ENCODE measurements around the gene FOXK2. TPM values are rescaled to one million over a fixed set of nuclear protein-coding genes. Genes with fewer than 3 reads are reported as not detected.

FOXK2 gene
- total and polyA plus RNA-seq, 2 of the 8 experiments (the other 6 are each of a cell fraction or from before 2014, with no cell fraction given) = 34.7 to 64.9 TPM

DNA sequence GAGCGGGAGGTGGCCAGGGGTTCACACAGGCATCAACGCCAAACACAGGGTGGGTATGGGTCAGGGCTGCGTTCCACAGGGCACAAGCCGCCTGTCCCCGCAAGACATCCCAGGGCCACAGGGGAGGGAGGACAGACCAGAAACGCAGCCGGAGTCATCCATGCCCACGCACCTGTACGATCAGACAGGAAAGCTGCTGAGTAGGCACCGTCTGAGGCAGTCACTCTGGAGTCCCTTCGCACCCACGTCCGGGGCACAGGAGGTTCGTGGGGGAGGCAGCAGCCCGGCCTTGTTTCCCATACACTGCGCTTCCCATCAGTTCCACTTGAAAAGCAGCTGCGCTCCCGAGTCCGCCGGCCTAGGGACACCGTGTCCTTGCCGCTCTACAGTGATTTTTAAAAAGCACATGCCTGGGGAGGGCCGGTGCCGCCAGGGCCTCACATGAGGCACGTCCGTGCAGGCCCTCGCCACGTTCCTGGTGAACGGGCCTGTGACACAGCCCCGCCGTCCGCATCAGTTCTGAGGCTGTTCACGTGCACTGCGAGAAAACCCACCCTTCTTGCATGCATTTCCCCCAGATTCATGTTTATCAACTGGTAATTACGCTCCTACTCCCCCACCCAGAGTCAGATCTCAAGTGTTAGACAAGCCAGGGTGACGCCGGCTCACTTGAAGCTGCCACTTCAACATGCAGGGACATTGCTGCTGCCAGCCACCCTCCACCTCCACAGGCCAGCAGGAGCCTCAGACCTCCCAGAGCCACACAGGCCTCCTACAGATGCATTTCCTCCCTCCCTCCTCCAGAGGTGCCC lies 94.0 kb downstream of the FOXK2 start:
- Histone ChIP-seq H3K9ac (replicated peaks in 1 of 4; ENCODE audit: extremely low read depth in 1 of 4, low read depth in 3 of 4, low read length in 3 of 4) (no peak overlapping the region), H2BK20ac (ENCODE audit: low read length) (no peak overlapping the region), H2BK12ac (ENCODE audit: low read depth, low read length) (no peak overlapping the region), H3K27me3 (replicated peaks in 1 of 4; ENCODE audit: control insufficient read depth in 3 of 4, extremely low read depth in 1 of 4, insufficient read depth in 3 of 4, low read length in 3 of 4) (no peaks in the 10 kb centered on the region), H2BK120ac (replicated peaks; ENCODE audit: low read depth, low read length) (no peak overlapping the region), H3K4ac (replicated peaks; ENCODE audit: insufficient read length, low read depth, low read length) (no peak overlapping the region), H4K20me1 (replicated peaks in 1 of 2; ENCODE audit: control insufficient read depth in 1 of 2, insufficient read depth in 2 of 2, low read length in 2 of 2) (peaks cover 4 to 6% of the 10 kb centered on the region in 2 experiments), H3K23me2 (ENCODE audit: low read depth, low read length) (no peaks in the 10 kb centered on the region), H3K27ac (ENCODE audit: low read depth, low read length) (no peak overlapping the region), H3K4me1 (replicated peaks in 1 of 4; ENCODE audit: control insufficient read depth in 3 of 4, insufficient read depth in 4 of 4, low read length in 3 of 4) (0 out of 7 replicates have a peak, but pooled peaks cover 0 to 1% (median 0%) of the 10 kb centered on the region in 4 experiments), H4K5ac (ENCODE audit: insufficient read length, low read depth, low read length) (no peak overlapping the region), H3K9me3 (ENCODE audit: insufficient read depth in 2 of 2, low read depth in 1 of 2, low read length in 1 of 2) (no peaks in the 10 kb centered on the region), H3K18ac (ENCODE audit: extremely low read depth, low read length) (no peak overlapping the region), H3K79me1 (ENCODE audit: low read depth, low read length) (no peaks in the 10 kb centered on the region), H3K79me2 (ENCODE audit: control insufficient read depth in 1 of 2, insufficient read depth in 2 of 2, low read length in 2 of 2) (no peaks in the 10 kb centered on the region), H4K8ac (ENCODE audit: extremely low read depth, insufficient read depth, low read length) (no peak overlapping the region), H3K23ac (ENCODE audit: insufficient read length) (no peak overlapping the region), H2BK5ac (ENCODE audit: low read depth, low read length) (no peak overlapping the region), H2AK5ac (ENCODE audit: low read depth, low read length) (no peak overlapping the region), H3K4me2 (ENCODE audit: insufficient read depth in 1 of 2, low read depth in 2 of 2, low read length in 2 of 2) (no peak overlapping the region), H3K14ac (ENCODE audit: insufficient read length) (no peak overlapping the region), H3K36me3 (ENCODE audit: control insufficient read depth in 2 of 4, insufficient read depth in 4 of 4, low read length in 3 of 4) (peaks cover 9 to 35% (median 26%) of the 10 kb centered on the region in 4 experiments; a peak in 7 of 8 replicates), H3K56ac (replicated peaks; ENCODE audit: insufficient read length, low read depth, low read length) (no peak overlapping the region), H4K91ac (replicated peaks; ENCODE audit: insufficient read length, low read length) (no peak overlapping the region), H2AFZ (ENCODE audit: low read length) (no peak overlapping the region), H3K4me3 (ENCODE audit: extremely low read depth in 1 of 4, insufficient read depth in 2 of 4, low read depth in 3 of 4, low read length in 4 of 4) (no peak overlapping the region), H2BK15ac (ENCODE audit: low read length) (no peak overlapping the region)
- CTCF ChIA-PET (ENCODE audit: partially characterized antibody) = interaction anchor here (0.6 to 3.4 kb wide), 3 partner anchors 10 to 116 kb away, joined by 3 to 15 read pairs (median 3); no protein-coding TSS in a partner anchor
- DNase-seq (ENCODE audit: low read depth in 1 of 2, low spot score in 2 of 2) = no peak
- 92% methylated on average over 37 of the region's 37 CpGs; no CpG with 5 or more reads in 1 of the 2 experiments for WGBS, 2 experiments (ENCODE audit: extremely low coverage in 1 of 2, insufficient coverage in 1 of 2, insufficient read length in 1 of 2, insufficient replicate concordance in 2 of 2, low coverage in 1 of 2, low lambda C conversion rate in 2 of 2, missing lambda C conversion rate in 1 of 2)
- POLR2A ChIA-PET (ENCODE audit: partially characterized antibody) = interaction anchor here (0.6 to 1.2 kb wide), 2 partner anchors 28 to 235 kb away, joined by 3 to 6 read pairs; no protein-coding TSS in a partner anchor
- no peak for FAIRE-seq
- no peak for TF ChIP-seq BACH1 (IDR thresholded peaks at IDR 0.05; ENCODE audit: low read length)
- TF ChIP-seq POLR2AphosphoS5 (IDR thresholded peaks at IDR 0.05; ENCODE audit: low read depth, low read length) = peak; percentile 36; the same call in 1 of the 2 replicates
- TF ChIP-seq SUZ12 (IDR thresholded peaks at IDR 0.05; ENCODE audit: low read length) = no peak
- TF ChIP-seq TCF12 (IDR thresholded peaks at IDR 0.05; ENCODE audit: low read depth, low read length) = no peak
- no peak for TF ChIP-seq YY1 (IDR thresholded peaks at IDR 0.05; ENCODE audit: low read depth, low read length)
- TF ChIP-seq, protein P1, sequence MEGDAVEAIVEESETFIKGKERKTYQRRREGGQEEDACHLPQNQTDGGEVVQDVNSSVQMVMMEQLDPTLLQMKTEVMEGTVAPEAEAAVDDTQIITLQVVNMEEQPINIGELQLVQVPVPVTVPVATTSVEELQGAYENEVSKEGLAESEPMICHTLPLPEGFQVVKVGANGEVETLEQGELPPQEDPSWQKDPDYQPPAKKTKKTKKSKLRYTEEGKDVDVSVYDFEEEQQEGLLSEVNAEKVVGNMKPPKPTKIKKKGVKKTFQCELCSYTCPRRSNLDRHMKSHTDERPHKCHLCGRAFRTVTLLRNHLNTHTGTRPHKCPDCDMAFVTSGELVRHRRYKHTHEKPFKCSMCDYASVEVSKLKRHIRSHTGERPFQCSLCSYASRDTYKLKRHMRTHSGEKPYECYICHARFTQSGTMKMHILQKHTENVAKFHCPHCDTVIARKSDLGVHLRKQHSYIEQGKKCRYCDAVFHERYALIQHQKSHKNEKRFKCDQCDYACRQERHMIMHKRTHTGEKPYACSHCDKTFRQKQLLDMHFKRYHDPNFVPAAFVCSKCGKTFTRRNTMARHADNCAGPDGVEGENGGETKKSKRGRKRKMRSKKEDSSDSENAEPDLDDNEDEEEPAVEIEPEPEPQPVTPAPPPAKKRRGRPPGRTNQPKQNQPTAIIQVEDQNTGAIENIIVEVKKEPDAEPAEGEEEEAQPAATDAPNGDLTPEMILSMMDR (IDR thresholded peaks at IDR 0.05; ENCODE audit: control extremely low read depth in 1 of 3, insufficient read depth in 1 of 3, low read depth in 1 of 3, low read length in 3 of 3) = peak in 1 of 3 experiments; percentile 20; a peak in 2 of 4 replicates
